Hepatocyte (in vitro differentiated cells): ENCODE results near the gene PRTG. TPM values are rescaled to one million over a fixed set of nuclear protein-coding genes. Genes with fewer than 3 reads are reported as not detected.

Experiments used
- DNase-seq: peaks from one replicate; pipeline ENCODE4 v3.0.0-alpha.2; 2016; ENCODE audit warnings: low spot score
- H2AFZ ChIP-seq: fragments of 200-600 bp; sonication (generic); 2 replicates; pipeline ENCODE4 v1.6.0; 2016; ENCODE audit warnings: antibody characterized with exemption, mild to moderate bottlenecking
- H3K27ac ChIP-seq: fragments of 200-600 bp; sonication (generic); 2 replicates; pipeline ENCODE4 v1.5.1; 2016; ENCODE audit warnings: mild to moderate bottlenecking
- H3K27me3 ChIP-seq: fragments of 200-600 bp; sonication (generic); 2 replicates; pipeline ENCODE4 v1.6.1; 2016
- H3K36me3 ChIP-seq: fragments of 200-600 bp; sonication (generic); replicated peaks from 2 replicates; pipeline ENCODE4 v1.5.1; 2016; ENCODE audit warnings: low read depth; ENCODE audit not compliant: insufficient read depth
- H3K4me1 ChIP-seq: fragments of 200-600 bp; sonication (generic); 2 replicates; pipeline ENCODE4 v1.5.1; 2016; ENCODE audit warnings: mild to moderate bottlenecking, moderate library complexity; ENCODE audit not compliant: insufficient read depth
- H3K4me2 ChIP-seq: fragments of 200-600 bp; sonication (generic); 2 replicates; pipeline ENCODE4 v1.6.0; 2016
- H3K4me3 ChIP-seq: fragments of 200-600 bp; sonication (generic); 2 replicates; pipeline ENCODE4 v1.5.1; 2016; ENCODE audit warnings: mild to moderate bottlenecking
- H3K79me2 ChIP-seq: fragments of 200-600 bp; sonication (generic); 2 replicates; pipeline ENCODE4 v1.6.0; 2017; ENCODE audit warnings: mild to moderate bottlenecking
- H3K9me2 ChIP-seq: fragments of 200-600 bp; sonication (generic); replicated peaks from 2 replicates; pipeline ENCODE4 v1.6.0; 2017; ENCODE audit warnings: mild to moderate bottlenecking; ENCODE audit not compliant: insufficient read depth
- H3K9me3 ChIP-seq: fragments of 200-600 bp; sonication (generic); 2 replicates; pipeline ENCODE4 v1.5.1; 2016; ENCODE audit warnings: low read depth, mild to moderate bottlenecking
- H4K20me1 ChIP-seq: fragments of 200-600 bp; sonication (generic); 2 replicates; pipeline ENCODE4 v1.6.0; 2016; ENCODE audit warnings: mild to moderate bottlenecking; ENCODE audit not compliant: insufficient read depth, poor library complexity, severe bottlenecking
- CTCF ChIP-seq: fragments of 200-600 bp; sonication (generic); IDR thresholded peaks from 2 replicates; pipeline ENCODE4 v1.5.1; 2016; ENCODE audit warnings: antibody characterized with exemption, mild to moderate bottlenecking; ENCODE audit not compliant: poor library complexity
- EZH2 ChIP-seq: fragments of 200-600 bp; sonication (generic); IDR thresholded peaks from 2 replicates; pipeline ENCODE4 v1.6.1; 2016; ENCODE audit warnings: antibody characterized with exemption, mild to moderate bottlenecking, borderline replicate concordance
- EZH2phosphoT487 ChIP-seq: fragments of 200-600 bp; sonication (generic); IDR thresholded peaks from one replicate; pipeline ENCODE4 v1.6.1; 2018; ENCODE audit warnings: antibody characterized with exemption, mild to moderate bottlenecking, low read depth, moderate library complexity; ENCODE audit not compliant: unreplicated experiment, severe bottlenecking
- WGBS: methylation state at CpG from one replicate; pipeline ENCODE4 v1.1.6; 2016; ENCODE audit warnings: low lambda C conversion rate; ENCODE audit errors: missing lambda C conversion rate; 5-methylcytosine and 5-hydroxymethylcytosine counted together
- polyA plus RNA-seq: library from polyadenylated mRNA; unstranded; fragments of >200 nt; fragmentation: Nextera tagmentation; extraction: Ambion mirVana; gene quantifications from 2 replicates; pipeline ENCODE4 v1.2.1, GENCODE V29; 2016
- total RNA-seq: library from RNA; depleted of rRNA; stranded (reverse); fragments of >200 nt; gene quantifications from 2 replicates; pipeline ENCODE4 v1.2.3, GENCODE V29; 2014

Gene PRTG
- total and polyA plus RNA-seq, 2 experiments from 2014 or later = 6.6 to 19.0 TPM

- TF ChIP-seq CTCF = no peak
- 97% methylated on average over 3 of the region's 3 CpGs for WGBS
- no peaks in the 10 kb centered on the region for H3K4me1 ChIP-seq
- H3K4me3 ChIP-seq = no peak overlapping the region
- H3K79me2 ChIP-seq = no peaks in the 10 kb centered on the region
- H3K9me2 ChIP-seq = no peaks in the 10 kb centered on the region
- H3K27me3 ChIP-seq = no peaks in the 10 kb centered on the region
- no peaks in the 10 kb centered on the region for H3K36me3 ChIP-seq
- H3K27ac ChIP-seq = no peak overlapping the region
- no peak overlapping the region for H3K4me2 ChIP-seq
- no peak for DNase-seq
- H3K9me3 ChIP-seq = no peaks in the 10 kb centered on the region
- H2AFZ ChIP-seq = no peak overlapping the region
- H4K20me1 ChIP-seq = no peaks in the 10 kb centered on the region
Observed at GRCh38 chr15:55652909-55653495, 90.0 kb downstream of the PRTG start.

DNA sequence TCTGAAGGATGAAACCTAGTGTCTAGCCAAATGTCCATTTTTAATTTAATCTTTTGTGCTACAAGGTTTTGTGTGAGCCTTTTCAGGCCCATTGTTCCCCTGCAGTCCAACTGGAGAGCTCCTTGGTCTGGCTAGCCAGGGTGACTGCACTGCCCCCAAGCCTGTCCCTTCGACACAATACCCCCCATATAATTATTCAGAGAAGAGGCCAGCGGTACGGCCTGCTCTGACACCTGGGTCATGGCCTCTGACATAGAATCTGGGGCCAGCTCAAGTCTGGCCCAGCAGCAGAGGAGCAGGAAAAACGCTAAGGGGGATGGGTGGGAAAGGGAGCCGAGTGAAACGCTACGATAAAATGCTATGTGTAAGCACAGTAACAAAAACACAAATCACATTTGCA lies 90.6 kb downstream of the PRTG start:
- Histone ChIP-seq H3K4me3 (no peak overlapping the region), H3K4me1 (no peaks in the 10 kb centered on the region), H3K4me2 (no peak overlapping the region), H3K27me3 (no peaks in the 10 kb centered on the region), H3K36me3 (no peaks in the 10 kb centered on the region), H3K9me2 (no peaks in the 10 kb centered on the region), H3K9me3 (no peaks in the 10 kb centered on the region), H3K79me2 (no peaks in the 10 kb centered on the region), H2AFZ (no peak overlapping the region), H3K27ac (no peak overlapping the region), H4K20me1 (no peaks in the 10 kb centered on the region)
- WGBS = 57% methylated on average over 6 of the region's 7 CpGs
- TF ChIP-seq EZH2phosphoT487 (no peak), EZH2 (no peak), CTCF (no peak)
- DNase-seq = no peak

- Histone ChIP-seq H3K27me3 (no peaks in the 10 kb centered on the region), H3K4me3 (no peak overlapping the region), H3K79me2 (no peaks in the 10 kb centered on the region), H3K4me1 (no peaks in the 10 kb centered on the region), H3K27ac (no peak overlapping the region), H3K36me3 (no peaks in the 10 kb centered on the region), H3K4me2 (no peak overlapping the region), H2AFZ (no peak overlapping the region), H4K20me1 (no peaks in the 10 kb centered on the region), H3K9me3 (no peaks in the 10 kb centered on the region), H3K9me2 (no peaks in the 10 kb centered on the region)
- no peak for TF ChIP-seq CTCF
- no peak for TF ChIP-seq EZH2
- no peak for DNase-seq
- WGBS = 90% methylated on average over 1 of the region's 1 CpG
Observed at GRCh38 chr15:55649058-55649423, 93.9 kb downstream of the PRTG start.

DNA sequence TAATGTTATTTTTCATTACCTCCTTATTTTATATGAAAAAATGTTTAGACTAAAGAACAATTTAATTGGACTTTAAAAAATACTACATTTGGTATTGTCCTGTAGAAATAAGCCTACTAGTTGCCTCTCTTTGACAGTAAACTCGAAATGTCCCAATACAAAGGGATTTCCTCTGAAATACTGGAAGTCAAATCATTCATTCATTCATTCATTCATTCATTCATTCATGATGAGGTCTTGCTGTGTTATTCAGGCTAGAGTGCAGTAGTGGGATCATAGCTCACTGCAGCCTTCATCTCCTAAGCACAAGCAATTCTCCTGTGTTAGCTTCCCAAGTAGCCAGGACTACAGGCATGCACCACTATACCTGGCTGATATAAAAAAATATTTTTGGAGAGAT lies 104.2 kb downstream of the PRTG start:
- Histone ChIP-seq H3K9me3 (no peaks in the 10 kb centered on the region), H3K4me1 (no peaks in the 10 kb centered on the region), H3K27ac (no peak overlapping the region), H3K4me3 (no peak overlapping the region), H3K36me3 (no peaks in the 10 kb centered on the region), H3K9me2 (no peaks in the 10 kb centered on the region), H2AFZ (no peak overlapping the region), H3K79me2 (no peaks in the 10 kb centered on the region), H3K27me3 (no peaks in the 10 kb centered on the region), H3K4me2 (no peak overlapping the region), H4K20me1 (no peaks in the 10 kb centered on the region)
- no peak for DNase-seq
- TF ChIP-seq EZH2 (no peak), EZH2phosphoT487 (no peak), CTCF (no peak)
- WGBS = 88% methylated on average over 1 of the region's 1 CpG
